ENCODE measurements around the gene ADORA2A.

DNA sequence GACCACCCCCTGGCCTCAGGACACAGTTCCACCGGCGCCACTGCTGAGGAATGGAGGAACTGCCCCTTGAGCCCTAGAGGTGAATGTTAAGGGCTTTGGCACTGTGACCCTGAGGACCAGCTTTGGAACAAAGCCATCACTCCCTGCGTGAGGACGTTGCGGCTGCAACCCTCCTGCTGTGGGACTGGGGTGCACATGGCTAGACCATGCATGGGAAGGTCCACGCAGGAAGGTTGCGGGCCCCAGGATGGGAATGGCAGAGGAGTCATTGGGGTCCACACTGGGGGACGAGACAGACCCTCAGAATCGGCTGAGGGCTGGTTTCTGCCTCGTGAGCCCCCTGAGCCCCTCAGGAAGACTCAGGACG, 6.4 kb upstream of the ADORA2A start:
- no peak for TF ChIP-seq SRF (IDR thresholded peaks at IDR 0.05; ENCODE audit: low read depth in 2 of 2, low read length in 2 of 2)
- no peak for TF ChIP-seq HCFC1 (IDR thresholded peaks at IDR 0.05; ENCODE audit: low read length)
- TF ChIP-seq, protein P1, sequence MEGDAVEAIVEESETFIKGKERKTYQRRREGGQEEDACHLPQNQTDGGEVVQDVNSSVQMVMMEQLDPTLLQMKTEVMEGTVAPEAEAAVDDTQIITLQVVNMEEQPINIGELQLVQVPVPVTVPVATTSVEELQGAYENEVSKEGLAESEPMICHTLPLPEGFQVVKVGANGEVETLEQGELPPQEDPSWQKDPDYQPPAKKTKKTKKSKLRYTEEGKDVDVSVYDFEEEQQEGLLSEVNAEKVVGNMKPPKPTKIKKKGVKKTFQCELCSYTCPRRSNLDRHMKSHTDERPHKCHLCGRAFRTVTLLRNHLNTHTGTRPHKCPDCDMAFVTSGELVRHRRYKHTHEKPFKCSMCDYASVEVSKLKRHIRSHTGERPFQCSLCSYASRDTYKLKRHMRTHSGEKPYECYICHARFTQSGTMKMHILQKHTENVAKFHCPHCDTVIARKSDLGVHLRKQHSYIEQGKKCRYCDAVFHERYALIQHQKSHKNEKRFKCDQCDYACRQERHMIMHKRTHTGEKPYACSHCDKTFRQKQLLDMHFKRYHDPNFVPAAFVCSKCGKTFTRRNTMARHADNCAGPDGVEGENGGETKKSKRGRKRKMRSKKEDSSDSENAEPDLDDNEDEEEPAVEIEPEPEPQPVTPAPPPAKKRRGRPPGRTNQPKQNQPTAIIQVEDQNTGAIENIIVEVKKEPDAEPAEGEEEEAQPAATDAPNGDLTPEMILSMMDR (IDR thresholded peaks at IDR 0.05 in 2 of 3, conservative IDR thresholded peaks at IDR 0.05 in 1 of 3; ENCODE audit: control insufficient read depth in 2 of 3, extremely low read depth in 1 of 3, insufficient read depth in 1 of 3, low read depth in 3 of 3, low read length in 3 of 3) = no peak
- TF ChIP-seq CBX3 (IDR thresholded peaks at IDR 0.05; ENCODE audit: borderline replicate concordance, low read depth) = no peak
- TF ChIP-seq, protein P2, sequence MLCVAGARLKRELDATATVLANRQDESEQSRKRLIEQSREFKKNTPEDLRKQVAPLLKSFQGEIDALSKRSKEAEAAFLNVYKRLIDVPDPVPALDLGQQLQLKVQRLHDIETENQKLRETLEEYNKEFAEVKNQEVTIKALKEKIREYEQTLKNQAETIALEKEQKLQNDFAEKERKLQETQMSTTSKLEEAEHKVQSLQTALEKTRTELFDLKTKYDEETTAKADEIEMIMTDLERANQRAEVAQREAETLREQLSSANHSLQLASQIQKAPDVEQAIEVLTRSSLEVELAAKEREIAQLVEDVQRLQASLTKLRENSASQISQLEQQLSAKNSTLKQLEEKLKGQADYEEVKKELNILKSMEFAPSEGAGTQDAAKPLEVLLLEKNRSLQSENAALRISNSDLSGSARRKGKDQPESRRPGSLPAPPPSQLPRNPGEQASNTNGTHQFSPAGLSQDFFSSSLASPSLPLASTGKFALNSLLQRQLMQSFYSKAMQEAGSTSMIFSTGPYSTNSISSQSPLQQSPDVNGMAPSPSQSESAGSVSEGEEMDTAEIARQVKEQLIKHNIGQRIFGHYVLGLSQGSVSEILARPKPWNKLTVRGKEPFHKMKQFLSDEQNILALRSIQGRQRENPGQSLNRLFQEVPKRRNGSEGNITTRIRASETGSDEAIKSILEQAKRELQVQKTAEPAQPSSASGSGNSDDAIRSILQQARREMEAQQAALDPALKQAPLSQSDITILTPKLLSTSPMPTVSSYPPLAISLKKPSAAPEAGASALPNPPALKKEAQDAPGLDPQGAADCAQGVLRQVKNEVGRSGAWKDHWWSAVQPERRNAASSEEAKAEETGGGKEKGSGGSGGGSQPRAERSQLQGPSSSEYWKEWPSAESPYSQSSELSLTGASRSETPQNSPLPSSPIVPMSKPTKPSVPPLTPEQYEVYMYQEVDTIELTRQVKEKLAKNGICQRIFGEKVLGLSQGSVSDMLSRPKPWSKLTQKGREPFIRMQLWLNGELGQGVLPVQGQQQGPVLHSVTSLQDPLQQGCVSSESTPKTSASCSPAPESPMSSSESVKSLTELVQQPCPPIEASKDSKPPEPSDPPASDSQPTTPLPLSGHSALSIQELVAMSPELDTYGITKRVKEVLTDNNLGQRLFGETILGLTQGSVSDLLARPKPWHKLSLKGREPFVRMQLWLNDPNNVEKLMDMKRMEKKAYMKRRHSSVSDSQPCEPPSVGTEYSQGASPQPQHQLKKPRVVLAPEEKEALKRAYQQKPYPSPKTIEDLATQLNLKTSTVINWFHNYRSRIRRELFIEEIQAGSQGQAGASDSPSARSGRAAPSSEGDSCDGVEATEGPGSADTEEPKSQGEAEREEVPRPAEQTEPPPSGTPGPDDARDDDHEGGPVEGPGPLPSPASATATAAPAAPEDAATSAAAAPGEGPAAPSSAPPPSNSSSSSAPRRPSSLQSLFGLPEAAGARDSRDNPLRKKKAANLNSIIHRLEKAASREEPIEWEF (IDR thresholded peaks at IDR 0.05; ENCODE audit: insufficient replicate concordance, low read depth, low read length) = no peak
- no peak for TF ChIP-seq HDGF (IDR thresholded peaks at IDR 0.05)
- TF ChIP-seq RAD21 (IDR thresholded peaks at IDR 0.05; ENCODE audit: insufficient read depth, low read depth, low read length) = no peak
- no peak for TF ChIP-seq TCF12 (IDR thresholded peaks at IDR 0.05; ENCODE audit: low read depth, low read length)
- no peak for TF ChIP-seq PAX8 (IDR thresholded peaks at IDR 0.05)
- TF ChIP-seq EZH2 (IDR thresholded peaks at IDR 0.05; ENCODE audit: borderline replicate concordance, control insufficient read depth, low read depth, low read length) = no peak
- no peak for TF ChIP-seq MXI1 (IDR thresholded peaks at IDR 0.05; ENCODE audit: low read depth, low read length)
- TF ChIP-seq HDAC2 (IDR thresholded peaks at IDR 0.05) = no peak
